Measurements from ENCODE around the gene SGCD. TPM values are rescaled to one million over a fixed set of nuclear protein-coding genes. Genes with fewer than 3 reads are reported as not detected.

The SGCD gene
- total and polyA plus RNA-seq, 9 of the 15 experiments (the other 6 are each of a cell fraction or from before 2014, with no cell fraction given): not detected

DNA sequence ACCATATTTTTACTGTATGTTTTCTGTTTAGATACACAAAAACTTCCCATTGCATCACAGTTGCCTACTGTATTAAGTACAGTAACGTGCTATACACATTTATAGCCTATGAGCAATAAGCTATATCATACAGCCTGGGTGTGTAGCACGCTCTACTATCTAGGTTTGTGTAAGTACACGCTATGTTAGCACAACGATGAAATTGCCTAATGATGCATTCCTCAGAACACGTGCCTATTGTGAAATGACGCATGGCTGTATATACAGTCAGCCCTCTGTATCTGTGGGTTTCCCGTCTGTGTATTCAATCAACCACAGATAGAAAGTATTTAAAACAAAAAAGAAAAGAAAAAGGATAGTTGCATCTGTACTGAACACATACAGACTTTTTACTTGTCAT is 64.2 kb downstream of the SGCD start:
- H3K9me3 ChIP-seq (replicated peaks; ENCODE audit: control insufficient read depth, insufficient read depth, low read depth, low read length): no peaks in the 10 kb centered on the region
- POLR2A ChIA-PET: interaction anchor here (0.6 kb wide), 1 partner anchor 414 kb away, joined by 3 read pairs; no protein-coding TSS in a partner anchor
- CTCF ChIA-PET (ENCODE audit: low intra/inter-chr PET ratio): no interaction called here
- 0% methylated on average over 7 of the region's 7 CpGs for WGBS (ENCODE audit: insufficient coverage, low coverage, missing lambda C conversion rate)
- no peaks in the 10 kb centered on the region for H3K36me3 ChIP-seq (ENCODE audit: control insufficient read depth, insufficient read depth, low read length)
- no peaks in the 10 kb centered on the region for H3K79me2 ChIP-seq (ENCODE audit: control insufficient read depth, insufficient read depth, low read length)
- no peak overlapping the region for H3K4me3 ChIP-seq
- FAIRE-seq (no peak), ATAC-seq (no peak), DNase-seq (ENCODE audit: extremely low read depth in 1 of 4, low spot score in 3 of 4) (no peak)
- no peak overlapping the region for H3K4me2 ChIP-seq (ENCODE audit: insufficient read depth, low read length)
- no TSS peak for BruUV-seq (replicated peaks)
- no peak for TF ChIP-seq FUS (optimal IDR thresholded peaks at IDR 0.05; ENCODE audit: low read depth, low read length)
- TF ChIP-seq CHD2 (IDR thresholded peaks at IDR 0.05; ENCODE audit: low read depth, low read length): no peak
- no peak for TF ChIP-seq ZNF124 (CRISPR knock-in tag; IDR thresholded peaks at IDR 0.05)
- no peak for TF ChIP-seq SMAD3 (CRISPR knock-in tag; conservative IDR thresholded peaks at IDR 0.05)
- H3K4me1 ChIP-seq (replicated peaks in 1 of 2; ENCODE audit: control insufficient read depth in 2 of 2, insufficient read depth in 2 of 2, low read length in 2 of 2): no peaks in the 10 kb centered on the region
- intact Hi-C loops (cut with micrococcal nuclease) (no loop called here), in situ Hi-C loops (cut with MboI) (no loop called here)
- no peak overlapping the region for H2AFZ ChIP-seq (ENCODE audit: low read depth, low read length)
- no peaks in the 10 kb centered on the region for H3K9me1 ChIP-seq (ENCODE audit: control insufficient read depth, insufficient read depth, low read length)
- no peaks in the 10 kb centered on the region for H3K27me3 ChIP-seq (ENCODE audit: control insufficient read depth in 2 of 2, insufficient read depth in 2 of 2, low read length in 2 of 2)
- H3K9ac ChIP-seq (ENCODE audit: insufficient read depth in 1 of 2, low read depth in 2 of 2, low read length in 2 of 2): no peak overlapping the region
- no peaks in the 10 kb centered on the region for H4K20me1 ChIP-seq (replicated peaks; ENCODE audit: control insufficient read depth, insufficient read depth, low read length)
- no peak overlapping the region for H3K27ac ChIP-seq (ENCODE audit: extremely low read depth, low read depth, low read length)

DNA sequence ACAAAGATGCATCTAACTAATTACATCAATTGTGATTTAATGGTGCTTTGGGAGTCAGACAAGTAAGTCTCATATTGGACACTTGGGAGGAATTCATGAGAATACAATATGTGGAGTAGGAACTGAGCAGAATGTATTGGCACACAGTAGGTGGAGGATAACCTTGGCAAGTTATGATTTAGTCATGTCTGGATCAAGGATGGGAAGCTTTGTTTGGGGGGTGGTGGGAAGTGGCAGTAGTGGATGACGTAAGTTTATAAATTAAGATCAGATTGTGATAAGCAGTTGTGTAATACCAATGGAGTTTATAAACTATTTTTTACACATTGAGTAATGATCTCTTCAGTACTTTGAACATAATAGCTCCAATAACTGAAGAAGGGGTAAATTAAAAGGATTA is 67.0 kb downstream of the SGCD start:
- no TSS peak for BruUV-seq (replicated peaks)
- H3K9ac ChIP-seq (ENCODE audit: insufficient read depth in 1 of 2, low read depth in 2 of 2, low read length in 2 of 2): no peak overlapping the region
- DNase-seq (ENCODE audit: extremely low read depth in 1 of 4, low spot score in 3 of 4) (no peak), ATAC-seq (no peak), FAIRE-seq (no peak)
- in situ Hi-C loops (cut with MboI) (no loop called here), intact Hi-C loops (cut with micrococcal nuclease) (no loop called here)
- ChIA-PET CTCF (ENCODE audit: low intra/inter-chr PET ratio) (no interaction called here), POLR2A (no interaction called here)
- H3K9me1 ChIP-seq (ENCODE audit: control insufficient read depth, insufficient read depth, low read length): no peaks in the 10 kb centered on the region
- no peak for TF ChIP-seq MTA2 (IDR thresholded peaks at IDR 0.05; ENCODE audit: low read depth)
- no peak for TF ChIP-seq ZNF133 (CRISPR knock-in tag; IDR thresholded peaks at IDR 0.05)
- no peaks in the 10 kb centered on the region for H3K27me3 ChIP-seq (ENCODE audit: control insufficient read depth in 2 of 2, insufficient read depth in 2 of 2, low read length in 2 of 2)
- H3K27ac ChIP-seq (ENCODE audit: extremely low read depth, low read depth, low read length): no peak overlapping the region
- no peaks in the 10 kb centered on the region for H3K9me3 ChIP-seq (replicated peaks; ENCODE audit: control insufficient read depth, insufficient read depth, low read depth, low read length)
- no peak overlapping the region for H3K4me2 ChIP-seq (ENCODE audit: insufficient read depth, low read length)
- no peaks in the 10 kb centered on the region for H3K36me3 ChIP-seq (ENCODE audit: control insufficient read depth, insufficient read depth, low read length)
- H2AFZ ChIP-seq (ENCODE audit: low read depth, low read length): no peak overlapping the region
- H3K4me1 ChIP-seq (replicated peaks in 1 of 2; ENCODE audit: control insufficient read depth in 2 of 2, insufficient read depth in 2 of 2, low read length in 2 of 2): no peaks in the 10 kb centered on the region
- no peak overlapping the region for H3K4me3 ChIP-seq
- H4K20me1 ChIP-seq (replicated peaks; ENCODE audit: control insufficient read depth, insufficient read depth, low read length): no peaks in the 10 kb centered on the region
- H3K79me2 ChIP-seq (ENCODE audit: control insufficient read depth, insufficient read depth, low read length): no peaks in the 10 kb centered on the region
- 0% methylated on average over 1 of the region's 1 CpG for WGBS (ENCODE audit: insufficient coverage, low coverage, missing lambda C conversion rate)
